Stimulated activated CD4-positive, alpha-beta T cell treated with anti-CD3 and anti-CD28 coated beads, Interleukin-4, amount 100 ng/mL, for 24 hours (primary cell): ENCODE data around the gene ABCC4.

Source experiments
- DNase-seq: peaks from one replicate; pipeline ENCODE4 v3.0.0-alpha.2; 2020

ABCC4 gene

GRCh38 chr13:95099541-95099940 is 201.7 kb downstream of the ABCC4 start:
- no peak for DNase-seq

GRCh38 chr13:95098916-95099315 is 202.3 kb downstream of the ABCC4 start:
- no peak for DNase-seq

- no peak for DNase-seq
Measured at GRCh38 chr13:95091755-95092154, 209.5 kb downstream of the ABCC4 start.

GRCh38 chr13:95087746-95088305 is 213.4 kb downstream of the ABCC4 start:
- DNase-seq = no peak

- DNase-seq = no peak
Measured at GRCh38 chr13:95086761-95087160, 214.5 kb downstream of the ABCC4 start.

GRCh38 chr13:95083758-95084157 is 217.5 kb downstream of the ABCC4 start:
- DNase-seq = no peak

GRCh38 chr13:95083066-95083465 is 218.2 kb downstream of the ABCC4 start:
- no peak for DNase-seq

GRCh38 chr13:95075506-95075905 is 225.7 kb downstream of the ABCC4 start:
- no peak for DNase-seq

GRCh38 chr13:95074820-95075219 is 226.4 kb downstream of the ABCC4 start:
- DNase-seq = no peak

- no peak for DNase-seq
Measured at GRCh38 chr13:95073747-95074311, 227.4 kb downstream of the ABCC4 start.

GRCh38 chr13:95067303-95067702 is 233.9 kb downstream of the ABCC4 start:
- no peak for DNase-seq

GRCh38 chr13:95060014-95060519 is 241.2 kb downstream of the ABCC4 start:
- no peak for DNase-seq

GRCh38 chr13:95059306-95059705 is 241.9 kb downstream of the ABCC4 start:
- DNase-seq = no peak

GRCh38 chr13:95058680-95059079 is 242.6 kb downstream of the ABCC4 start:
- no peak for DNase-seq

- DNase-seq = no peak
Measured at GRCh38 chr13:95056266-95056665, 245.0 kb downstream of the ABCC4 start.

- no peak for DNase-seq
Measured at GRCh38 chr13:95050800-95051615, 250.2 kb downstream of the ABCC4 start.

- DNase-seq = no peak
Measured at GRCh38 chr13:95049772-95050171, 251.5 kb downstream of the ABCC4 start.

GRCh38 chr13:95044452-95045205 is 256.6 kb downstream of the ABCC4 start:
- DNase-seq = no peak

GRCh38 chr13:95039415-95039814 is 261.8 kb downstream of the ABCC4 start:
- no peak for DNase-seq

GRCh38 chr13:95038949-95039348 is 262.3 kb downstream of the ABCC4 start:
- no peak for DNase-seq

GRCh38 chr13:95035311-95036109 is 265.7 kb downstream of the ABCC4 start:
- DNase-seq = no peak

GRCh38 chr13:95033890-95034289 is 267.4 kb downstream of the ABCC4 start:
- DNase-seq = no peak

GRCh38 chr13:95032121-95032520 is 269.1 kb downstream of the ABCC4 start:
- DNase-seq = no peak
